ENCODE data around the gene LATS2. TPM values are rescaled to one million over a fixed set of nuclear protein-coding genes. Genes with fewer than 3 reads are reported as not detected.

The LATS2 gene
- total RNA-seq, 1 experiment from 2014 or later: 18.8 TPM

DNA sequence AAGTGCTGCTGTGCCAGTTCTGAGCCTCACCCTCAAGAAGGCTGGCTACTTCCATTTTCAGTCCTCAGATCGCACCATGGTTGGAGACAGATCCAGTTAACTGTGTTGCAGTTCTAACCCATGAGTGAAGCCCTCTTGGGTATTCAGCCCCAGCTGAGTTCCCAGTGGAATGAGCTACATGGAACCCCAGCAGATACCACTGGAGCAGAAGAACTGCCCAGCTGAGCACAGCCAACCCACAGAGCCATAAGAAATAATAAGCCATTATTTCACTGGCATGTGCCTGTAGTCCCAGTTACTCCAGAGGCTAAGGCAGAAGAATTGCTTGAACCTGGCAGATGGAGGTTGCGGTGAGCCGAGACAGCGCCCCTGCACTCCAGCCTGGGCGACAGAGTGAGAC is 59.9 kb downstream of the LATS2 start:
- no peak overlapping the region for H3K4me2 ChIP-seq (ENCODE audit: low read length)
- POLR2A ChIA-PET: no interaction called here
- DNase-seq (ENCODE audit: low read depth, low spot score) (no peak), ATAC-seq (no peak)
- no peaks in the 10 kb centered on the region for H4K20me1 ChIP-seq (ENCODE audit: insufficient read depth)
- H3K27ac ChIP-seq (ENCODE audit: low read depth, low read length): no peak overlapping the region
- no peak overlapping the region for H2AFZ ChIP-seq (ENCODE audit: low read depth, low read length, poor library complexity, severe bottlenecking)
- peaks cover 39% of the 10 kb centered on the region for H3K79me2 ChIP-seq (ENCODE audit: insufficient read depth, low read length)
- no peaks in the 10 kb centered on the region; a peak in 1 of 4 replicates for H3K36me3 ChIP-seq (ENCODE audit: control insufficient read depth in 1 of 2, insufficient read depth in 2 of 2, low read length in 2 of 2)
- H3K9me2 ChIP-seq (ENCODE audit: insufficient read depth): no peaks in the 10 kb centered on the region
- CTCF ChIA-PET: no interaction called here
- no peak overlapping the region for H3K9ac ChIP-seq (ENCODE audit: low read length)
- H3K9me3 ChIP-seq (ENCODE audit: control insufficient read depth in 1 of 2, insufficient read depth in 1 of 2, low read depth in 1 of 2, low read length in 2 of 2): no peaks in the 10 kb centered on the region
- TF ChIP-seq CBX3 (IDR thresholded peaks at IDR 0.05; ENCODE audit: low read depth): no peak
- TF ChIP-seq, protein P1, sequence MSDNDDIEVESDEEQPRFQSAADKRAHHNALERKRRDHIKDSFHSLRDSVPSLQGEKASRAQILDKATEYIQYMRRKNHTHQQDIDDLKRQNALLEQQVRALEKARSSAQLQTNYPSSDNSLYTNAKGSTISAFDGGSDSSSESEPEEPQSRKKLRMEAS (IDR thresholded peaks at IDR 0.05): no peak
- no peak for TF ChIP-seq TCF7L2 (IDR thresholded peaks at IDR 0.05; ENCODE audit: borderline replicate concordance, extremely low read depth, insufficient read depth, insufficient read length)
- TF ChIP-seq SRF (IDR thresholded peaks at IDR 0.05; ENCODE audit: low read depth): no peak
- TF ChIP-seq ELF1 (IDR thresholded peaks at IDR 0.05; ENCODE audit: borderline replicate concordance, low read depth): no peak
- TF ChIP-seq POLR2A (IDR thresholded peaks at IDR 0.05; ENCODE audit: borderline replicate concordance, extremely low read depth, insufficient read depth, insufficient read length): no peak
- TF ChIP-seq POLR2AphosphoS5 (IDR thresholded peaks at IDR 0.05; ENCODE audit: low read depth, low read length): no peak
- TF ChIP-seq, protein P2, sequence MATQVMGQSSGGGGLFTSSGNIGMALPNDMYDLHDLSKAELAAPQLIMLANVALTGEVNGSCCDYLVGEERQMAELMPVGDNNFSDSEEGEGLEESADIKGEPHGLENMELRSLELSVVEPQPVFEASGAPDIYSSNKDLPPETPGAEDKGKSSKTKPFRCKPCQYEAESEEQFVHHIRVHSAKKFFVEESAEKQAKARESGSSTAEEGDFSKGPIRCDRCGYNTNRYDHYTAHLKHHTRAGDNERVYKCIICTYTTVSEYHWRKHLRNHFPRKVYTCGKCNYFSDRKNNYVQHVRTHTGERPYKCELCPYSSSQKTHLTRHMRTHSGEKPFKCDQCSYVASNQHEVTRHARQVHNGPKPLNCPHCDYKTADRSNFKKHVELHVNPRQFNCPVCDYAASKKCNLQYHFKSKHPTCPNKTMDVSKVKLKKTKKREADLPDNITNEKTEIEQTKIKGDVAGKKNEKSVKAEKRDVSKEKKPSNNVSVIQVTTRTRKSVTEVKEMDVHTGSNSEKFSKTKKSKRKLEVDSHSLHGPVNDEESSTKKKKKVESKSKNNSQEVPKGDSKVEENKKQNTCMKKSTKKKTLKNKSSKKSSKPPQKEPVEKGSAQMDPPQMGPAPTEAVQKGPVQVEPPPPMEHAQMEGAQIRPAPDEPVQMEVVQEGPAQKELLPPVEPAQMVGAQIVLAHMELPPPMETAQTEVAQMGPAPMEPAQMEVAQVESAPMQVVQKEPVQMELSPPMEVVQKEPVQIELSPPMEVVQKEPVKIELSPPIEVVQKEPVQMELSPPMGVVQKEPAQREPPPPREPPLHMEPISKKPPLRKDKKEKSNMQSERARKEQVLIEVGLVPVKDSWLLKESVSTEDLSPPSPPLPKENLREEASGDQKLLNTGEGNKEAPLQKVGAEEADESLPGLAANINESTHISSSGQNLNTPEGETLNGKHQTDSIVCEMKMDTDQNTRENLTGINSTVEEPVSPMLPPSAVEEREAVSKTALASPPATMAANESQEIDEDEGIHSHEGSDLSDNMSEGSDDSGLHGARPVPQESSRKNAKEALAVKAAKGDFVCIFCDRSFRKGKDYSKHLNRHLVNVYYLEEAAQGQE (IDR thresholded peaks at IDR 0.05; ENCODE audit: low read depth): no peak
- TF ChIP-seq ZNF274 (IDR thresholded peaks at IDR 0.05; ENCODE audit: low read depth, low read length): no peak
- TF ChIP-seq SP1 (IDR thresholded peaks at IDR 0.05; ENCODE audit: low read depth): no peak
- no peak for TF ChIP-seq ZFX (IDR thresholded peaks at IDR 0.05)
- RAD21 ChIA-PET (ENCODE audit: low non-redundant PET in 1 of 2, low total read pairs in 2 of 2, uncharacterized antibody in 2 of 2, unreplicated experiment in 2 of 2): no interaction called here
- H3K27me3 ChIP-seq (ENCODE audit: insufficient read depth, low read length): no peaks in the 10 kb centered on the region
- H3K4me1 ChIP-seq (ENCODE audit: control insufficient read depth in 1 of 2, insufficient read depth in 2 of 2, low read length in 2 of 2): no peaks in the 10 kb centered on the region
- H3K4me3 ChIP-seq (replicated peaks in 1 of 2; ENCODE audit: low read depth in 1 of 2, low read length in 2 of 2): no peak overlapping the region
- no TSS peak for BruUV-seq (replicated peaks)
- intact Hi-C loops (cut with micrococcal nuclease): no loop called here

Data from HCT116 (cell line).